Measurements from ENCODE around the gene STAT5B.

Gene STAT5B

DNA sequence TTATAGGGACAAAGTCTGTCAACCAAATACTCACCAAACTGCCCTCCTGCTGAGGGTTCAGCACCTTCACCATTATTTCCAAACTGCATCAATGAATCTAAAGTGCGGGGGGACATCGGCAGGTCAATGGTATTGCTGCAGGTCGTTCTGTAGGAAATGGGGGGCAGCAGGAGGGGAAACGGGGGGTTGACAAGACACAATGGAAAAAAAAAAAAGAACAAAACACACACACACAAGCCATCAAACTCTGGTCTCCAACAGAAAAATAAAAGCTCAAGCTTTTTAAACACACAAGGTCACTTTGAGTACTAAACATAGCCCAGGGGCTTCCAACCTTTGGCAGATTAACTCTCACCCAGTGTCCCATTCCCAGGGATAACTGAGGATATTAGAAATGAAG is 40.6 kb upstream of the STAT5B start:
- DNase-seq (ENCODE audit: low read depth, low spot score), result no peak
- TF ChIP-seq, protein P1, sequence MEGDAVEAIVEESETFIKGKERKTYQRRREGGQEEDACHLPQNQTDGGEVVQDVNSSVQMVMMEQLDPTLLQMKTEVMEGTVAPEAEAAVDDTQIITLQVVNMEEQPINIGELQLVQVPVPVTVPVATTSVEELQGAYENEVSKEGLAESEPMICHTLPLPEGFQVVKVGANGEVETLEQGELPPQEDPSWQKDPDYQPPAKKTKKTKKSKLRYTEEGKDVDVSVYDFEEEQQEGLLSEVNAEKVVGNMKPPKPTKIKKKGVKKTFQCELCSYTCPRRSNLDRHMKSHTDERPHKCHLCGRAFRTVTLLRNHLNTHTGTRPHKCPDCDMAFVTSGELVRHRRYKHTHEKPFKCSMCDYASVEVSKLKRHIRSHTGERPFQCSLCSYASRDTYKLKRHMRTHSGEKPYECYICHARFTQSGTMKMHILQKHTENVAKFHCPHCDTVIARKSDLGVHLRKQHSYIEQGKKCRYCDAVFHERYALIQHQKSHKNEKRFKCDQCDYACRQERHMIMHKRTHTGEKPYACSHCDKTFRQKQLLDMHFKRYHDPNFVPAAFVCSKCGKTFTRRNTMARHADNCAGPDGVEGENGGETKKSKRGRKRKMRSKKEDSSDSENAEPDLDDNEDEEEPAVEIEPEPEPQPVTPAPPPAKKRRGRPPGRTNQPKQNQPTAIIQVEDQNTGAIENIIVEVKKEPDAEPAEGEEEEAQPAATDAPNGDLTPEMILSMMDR (IDR thresholded peaks at IDR 0.05; ENCODE audit: low read depth, low read length), result no peak
- no peak overlapping the region for H3K4me3 ChIP-seq (ENCODE audit: low read depth, low read length)
- in situ Hi-C loops (cut with HindIII; ENCODE audit: low sequenced_read_pairs), result no loop called here

GRCh38 chr17:42315402-42316156 is 39.4 kb upstream of the STAT5B start:
- no peak for DNase-seq (ENCODE audit: low read depth, low spot score)
- in situ Hi-C loops (cut with HindIII; ENCODE audit: low sequenced_read_pairs), result no loop called here
- TF ChIP-seq, protein P1 (IDR thresholded peaks at IDR 0.05; ENCODE audit: low read depth, low read length), result no peak
- H3K4me3 ChIP-seq (ENCODE audit: low read depth, low read length), result no peak overlapping the region

GRCh38 chr17:42313773-42314566 is 37.8 kb upstream of the STAT5B start:
- TF ChIP-seq, protein P1 (IDR thresholded peaks at IDR 0.05; ENCODE audit: low read depth, low read length), result no peak
- no peak for DNase-seq (ENCODE audit: low read depth, low spot score)
- no peak overlapping the region for H3K4me3 ChIP-seq (ENCODE audit: low read depth, low read length)
- in situ Hi-C loops (cut with HindIII; ENCODE audit: low sequenced_read_pairs), result no loop called here

GRCh38 chr17:42313389-42313772 is 37.2 kb upstream of the STAT5B start:
- no peak for DNase-seq (ENCODE audit: low read depth, low spot score)
- in situ Hi-C loops (cut with HindIII; ENCODE audit: low sequenced_read_pairs), result no loop called here
- no peak overlapping the region for H3K4me3 ChIP-seq (ENCODE audit: low read depth, low read length)
- TF ChIP-seq, protein P1 (IDR thresholded peaks at IDR 0.05; ENCODE audit: low read depth, low read length), result no peak

DNA sequence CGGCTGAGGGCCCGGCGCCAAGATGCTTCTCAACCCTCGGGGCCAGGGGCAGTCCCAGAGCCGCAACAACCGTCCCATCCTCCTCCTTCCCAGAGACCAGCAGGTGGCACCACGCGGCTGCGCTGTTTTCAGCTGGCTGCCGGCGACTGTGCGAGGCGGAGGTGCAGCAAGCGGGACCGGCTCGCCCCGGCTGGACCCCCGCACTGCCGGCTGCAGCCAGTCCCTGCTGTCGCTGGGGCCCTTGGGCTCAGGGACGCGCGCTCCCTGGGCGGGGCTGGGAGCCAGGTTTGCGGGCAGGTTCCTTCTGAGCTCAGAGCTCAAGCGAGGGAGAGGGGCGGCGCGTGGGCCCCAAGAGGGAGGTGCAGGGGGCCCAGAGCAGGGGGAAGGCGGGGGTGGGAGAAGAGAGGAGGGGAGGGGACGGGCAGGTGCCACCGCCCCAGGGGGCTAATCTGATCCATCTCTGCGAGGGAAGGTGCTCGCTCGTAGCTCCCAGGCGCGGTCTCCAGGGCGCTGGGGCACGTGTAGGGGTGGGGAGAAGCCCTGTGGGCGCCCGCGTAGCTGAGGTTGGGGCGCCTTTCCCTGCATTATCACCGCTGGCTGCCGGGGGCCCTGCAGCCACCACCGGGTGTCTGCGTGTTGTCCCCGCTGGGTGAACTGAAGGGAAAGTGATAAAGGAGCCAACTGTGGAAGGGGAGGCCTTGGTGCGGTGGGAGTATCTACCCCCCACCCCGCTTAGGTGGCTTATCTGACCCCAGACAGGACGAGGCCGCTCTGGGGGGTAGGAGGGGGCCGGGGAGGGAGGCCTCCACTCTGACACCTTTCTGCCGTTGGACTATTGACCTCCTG is 36.3 kb upstream of the STAT5B start:
- DNase-seq (ENCODE audit: low read depth, low spot score), result peak; percentile 80
- in situ Hi-C loops (cut with HindIII; ENCODE audit: low sequenced_read_pairs), result no loop called here
- TF ChIP-seq, protein P1 (IDR thresholded peaks at IDR 0.05; ENCODE audit: low read depth, low read length), result peak; percentile 70
- H3K4me3 ChIP-seq (ENCODE audit: low read depth, low read length), result no peak overlapping the region

DNA sequence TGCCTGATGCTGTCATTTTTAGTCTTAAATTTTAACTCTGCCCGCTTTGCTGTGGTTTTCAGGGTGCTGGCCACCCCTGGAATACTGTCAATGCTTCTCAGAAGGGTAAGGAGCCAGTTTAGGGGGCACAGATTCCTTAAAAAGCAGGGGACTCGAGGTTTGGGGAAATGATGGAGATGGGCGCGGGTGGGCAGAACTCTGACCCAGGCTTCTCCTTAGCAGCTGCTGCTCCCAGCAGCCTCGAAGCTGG is 35.8 kb upstream of the STAT5B start:
- DNase-seq (ENCODE audit: low read depth, low spot score), result no peak
- H3K4me3 ChIP-seq (ENCODE audit: low read depth, low read length), result no peak overlapping the region
- TF ChIP-seq, protein P1 (IDR thresholded peaks at IDR 0.05; ENCODE audit: low read depth, low read length), result no peak
- in situ Hi-C loops (cut with HindIII; ENCODE audit: low sequenced_read_pairs), result no loop called here

Data from astrocyte of the spinal cord (primary cell).